Stimulated activated CD8-positive, alpha-beta memory T cell treated with anti-CD3 and anti-CD28 coated beads, Interleukin-7, amount 100 ng/mL, for 4 hours (primary cell): ENCODE data around the gene PKDCC.
"Not testable (repeated sequence)": the region's sequence is repeated elsewhere in the genome, so short reads cannot be mapped to it uniquely, and the experiment has no call there.

Experiments used
- DNase-seq, 2 donors: peaks; one replicate each; pipeline ENCODE4 v3.0.0-alpha.2; 2020; ENCODE audit warnings: low read depth in 2 of 2

Gene PKDCC

GRCh38 chr2:42065753-42066152 is 17.9 kb downstream of the PKDCC start:
- not testable (repeated sequence) for DNase-seq

DNA sequence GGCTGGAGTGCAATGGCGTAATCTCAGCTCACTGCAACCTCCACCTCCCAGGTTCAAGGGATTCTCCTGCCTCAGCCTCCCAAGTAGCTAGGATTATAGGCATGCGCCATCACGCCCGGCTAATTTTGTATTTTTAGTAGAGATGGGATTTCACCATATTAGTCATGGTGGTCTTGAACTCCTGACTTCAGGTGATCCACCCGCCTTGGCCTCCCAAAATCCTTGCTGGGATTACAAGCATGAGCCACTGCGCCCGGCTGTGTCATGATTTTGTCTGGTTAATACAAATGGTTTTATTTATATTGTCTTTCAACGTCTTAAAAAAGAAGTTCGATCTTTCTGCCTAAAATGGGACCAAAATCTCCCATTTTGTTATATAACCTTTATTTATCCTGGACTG is 19.2 kb downstream of the PKDCC start:
- not testable (repeated sequence) for DNase-seq

GRCh38 chr2:42067521-42067920 is 19.7 kb downstream of the PKDCC start:
- no peak for DNase-seq

DNA sequence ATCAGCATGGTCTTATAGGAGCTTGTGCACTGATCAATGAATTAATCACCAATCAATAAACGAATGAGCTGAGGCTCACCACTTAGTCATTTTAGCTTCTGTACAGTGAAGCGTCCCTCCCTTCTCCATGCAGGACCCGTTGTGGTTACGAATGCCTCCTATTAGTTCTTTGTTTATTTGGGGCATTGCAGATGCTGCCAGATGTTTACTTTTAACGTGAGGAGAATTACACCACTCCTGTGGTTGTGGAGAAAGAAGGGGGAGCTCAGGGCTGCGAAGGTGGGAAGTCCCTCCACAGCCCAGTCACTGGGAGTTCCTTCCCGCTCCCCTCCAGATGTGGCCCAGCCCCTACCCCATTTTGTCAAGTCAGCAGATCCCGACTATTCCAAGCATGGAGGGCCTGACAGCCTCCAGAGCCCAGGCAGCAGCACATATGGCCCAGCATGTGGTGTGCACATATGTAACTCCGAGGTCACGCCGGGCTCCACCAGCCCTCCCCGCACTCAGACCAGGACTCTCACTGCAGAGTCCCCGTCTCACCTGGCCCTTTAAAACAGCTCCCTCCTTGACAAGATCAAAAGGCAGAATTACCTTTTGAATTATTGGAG is 20.9 kb downstream of the PKDCC start:
- DNase-seq, result no peak

DNA sequence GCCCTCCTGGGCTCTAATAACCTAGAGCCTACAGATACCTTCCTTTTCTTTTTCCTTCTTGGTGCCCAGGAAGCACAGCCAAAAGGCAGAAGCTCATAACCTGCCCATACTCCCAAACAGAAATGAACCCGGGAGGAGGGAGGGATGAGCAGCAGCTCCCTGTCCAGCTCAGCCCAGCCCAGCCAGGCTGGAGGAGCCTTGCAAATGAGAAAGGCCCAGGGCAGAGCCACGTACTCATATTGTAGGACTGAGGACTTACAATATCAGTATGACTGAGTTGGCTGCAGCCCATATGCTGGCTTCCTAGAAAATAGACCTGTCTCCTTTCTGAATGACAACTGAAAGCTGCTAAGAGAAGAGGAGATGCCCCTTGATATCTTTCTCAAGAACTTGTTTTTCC is 21.7 kb downstream of the PKDCC start:
- DNase-seq, result no peak

GRCh38 chr2:42071791-42072190 is 24.0 kb downstream of the PKDCC start:
- no peak for DNase-seq

DNA sequence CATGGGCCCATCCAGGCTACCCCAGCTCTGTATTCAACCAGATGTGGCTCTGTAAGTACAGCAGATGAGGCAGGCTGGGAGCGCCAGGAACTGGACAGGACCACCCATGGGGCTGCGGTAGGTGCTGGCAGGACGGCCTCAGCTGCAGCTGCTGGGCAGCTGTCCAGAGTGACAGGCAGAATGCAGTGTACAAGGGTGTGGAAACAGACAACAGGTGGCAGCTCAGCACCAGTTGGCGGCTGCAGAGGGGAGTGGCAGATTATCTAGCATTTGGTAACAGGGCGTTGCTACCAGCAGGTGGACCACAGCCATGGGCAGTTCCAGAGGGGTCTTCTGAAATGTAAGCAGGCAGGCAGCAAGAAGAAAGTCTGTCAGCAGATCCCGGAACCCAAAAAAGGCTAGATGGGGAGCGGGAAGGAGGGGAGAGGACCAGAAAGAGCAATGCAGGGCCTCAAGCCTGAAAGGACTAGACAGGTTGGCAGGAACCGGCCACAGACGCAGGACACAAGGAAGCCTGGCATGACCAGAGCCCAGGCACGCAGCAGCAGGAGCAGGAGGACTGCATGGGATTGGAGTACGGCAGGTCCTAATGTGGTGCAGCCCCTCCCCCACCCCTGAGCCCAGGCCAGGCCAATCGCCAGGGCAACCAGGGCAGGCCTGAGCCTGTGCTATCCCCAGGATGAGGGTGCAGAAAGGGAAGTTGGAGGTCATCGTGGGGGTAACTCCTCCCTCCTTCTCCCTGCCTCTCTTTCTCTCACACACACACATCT is 24.7 kb downstream of the PKDCC start:
- DNase-seq, result no peak

GRCh38 chr2:42073739-42074503 is 26.1 kb downstream of the PKDCC start:
- DNase-seq, result no peak

DNA sequence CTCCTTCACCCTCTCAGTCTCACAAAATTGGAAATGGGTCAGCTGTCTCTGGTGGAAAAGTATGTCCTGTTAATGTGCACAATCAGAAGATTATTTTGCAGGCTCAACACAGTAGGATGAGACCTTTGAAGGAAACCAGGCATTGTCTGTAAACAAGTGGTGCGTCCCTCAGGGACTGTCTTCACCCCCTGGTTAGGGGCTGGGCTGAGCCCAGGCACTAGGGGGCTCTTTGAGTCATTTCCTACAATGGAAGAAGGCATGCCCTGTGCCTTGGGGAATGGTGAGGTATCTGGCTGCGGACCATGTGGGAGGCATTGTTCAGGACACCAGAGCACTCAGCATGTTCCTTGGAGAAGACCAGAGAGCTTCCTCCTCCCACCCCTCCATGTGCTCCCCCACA is 26.8 kb downstream of the PKDCC start:
- DNase-seq, result no peak

DNA sequence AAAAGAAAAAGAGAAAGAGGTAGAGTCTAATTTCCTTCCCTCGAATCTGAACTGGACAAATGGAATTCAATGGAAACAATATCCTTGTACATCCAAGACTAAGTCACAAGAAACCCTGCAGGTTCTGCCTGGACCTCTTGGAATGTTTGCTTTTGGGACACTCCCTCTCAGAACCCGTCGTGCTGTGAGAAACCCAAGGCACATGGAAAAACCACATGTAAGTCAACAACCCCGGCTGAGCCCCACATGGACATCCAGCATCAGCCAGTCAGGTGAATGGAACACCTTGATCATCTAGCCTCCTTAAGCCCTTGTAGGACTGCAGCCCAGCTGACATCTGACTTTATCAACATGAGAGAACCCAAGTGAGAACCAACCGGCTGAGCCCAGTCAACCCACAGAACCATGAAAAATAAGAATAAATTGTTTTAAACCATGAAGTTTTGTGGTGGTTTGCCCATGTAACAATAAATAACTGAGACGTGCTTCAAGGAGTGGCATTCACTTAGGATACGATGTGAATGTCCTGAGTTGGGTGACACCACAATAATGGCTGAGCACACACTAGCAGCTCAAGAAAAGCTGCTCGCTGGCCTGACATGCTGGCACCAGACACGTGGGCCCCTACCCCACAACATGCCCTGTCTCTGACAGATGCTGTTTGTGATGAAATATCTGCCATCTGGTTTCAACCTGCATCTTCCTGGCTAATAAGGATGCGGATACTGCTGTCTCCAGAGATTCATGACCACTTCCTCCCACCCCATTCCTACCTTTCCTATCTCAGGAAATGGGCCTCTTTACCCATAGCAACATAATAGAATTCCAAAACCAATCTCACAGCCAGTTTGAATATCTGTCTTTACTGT is 28.8 kb downstream of the PKDCC start:
- DNase-seq, result no peak

GRCh38 chr2:42077343-42077742 is 29.5 kb downstream of the PKDCC start:
- DNase-seq, result no peak

DNA sequence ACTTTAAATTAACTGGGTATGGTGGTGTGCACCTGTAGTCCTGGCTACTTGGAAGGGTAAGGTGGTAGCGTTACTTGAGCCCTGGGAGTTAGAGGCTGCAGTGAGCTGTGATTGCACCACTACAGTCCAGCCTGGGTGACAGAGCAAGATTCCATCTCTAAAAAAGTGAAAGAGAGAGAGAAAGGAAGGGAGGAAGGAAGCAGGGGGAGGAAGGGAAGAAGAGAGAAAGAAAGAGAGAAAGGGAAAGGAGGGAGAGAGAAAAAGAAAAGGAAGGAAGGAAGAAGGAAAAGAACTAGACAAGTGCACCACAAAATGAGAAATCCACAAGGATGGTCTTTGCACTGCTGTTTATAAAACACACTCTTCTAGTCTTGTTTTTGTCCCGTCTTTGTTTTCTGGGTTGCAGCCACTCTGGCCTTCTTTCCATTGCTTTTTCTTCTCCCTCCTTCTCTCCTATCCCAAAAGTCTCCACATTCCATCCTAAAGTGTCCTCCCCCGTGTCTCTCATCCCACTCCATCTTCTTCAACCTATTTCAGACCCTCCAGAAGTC is 32.0 kb downstream of the PKDCC start:
- DNase-seq, result no peak

- DNase-seq, result not testable (repeated sequence)
These were observed 33.3 kb downstream of the PKDCC start for GRCh38 chr2:42081151-42081550.

DNA sequence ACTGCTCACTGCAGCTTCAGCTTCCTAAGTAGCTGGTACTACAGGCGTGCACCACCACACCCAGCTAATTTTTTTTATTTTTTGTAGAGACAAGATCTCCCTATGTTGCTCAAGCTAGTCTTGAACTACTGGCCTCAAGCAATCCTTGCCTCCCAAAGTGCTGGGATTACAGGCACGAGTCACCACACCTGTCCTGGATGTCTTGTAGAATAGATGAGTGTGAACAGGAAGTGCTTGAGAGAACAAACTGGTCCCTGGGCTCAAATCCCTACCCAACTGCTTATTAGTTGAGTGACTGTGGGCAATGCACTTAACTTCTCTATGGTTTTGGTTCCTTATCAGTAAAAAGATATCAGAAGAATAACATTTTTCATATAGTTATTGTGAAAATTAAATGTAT is 34.2 kb downstream of the PKDCC start:
- no peak for DNase-seq

GRCh38 chr2:42084231-42084671 is 36.4 kb downstream of the PKDCC start:
- no peak for DNase-seq

GRCh38 chr2:42085070-42085469 is 37.2 kb downstream of the PKDCC start:
- not testable (repeated sequence) for DNase-seq

GRCh38 chr2:42085706-42086487 is 38.1 kb downstream of the PKDCC start:
- DNase-seq, result no peak

GRCh38 chr2:42086500-42086953 is 38.7 kb downstream of the PKDCC start:
- no peak for DNase-seq

DNA sequence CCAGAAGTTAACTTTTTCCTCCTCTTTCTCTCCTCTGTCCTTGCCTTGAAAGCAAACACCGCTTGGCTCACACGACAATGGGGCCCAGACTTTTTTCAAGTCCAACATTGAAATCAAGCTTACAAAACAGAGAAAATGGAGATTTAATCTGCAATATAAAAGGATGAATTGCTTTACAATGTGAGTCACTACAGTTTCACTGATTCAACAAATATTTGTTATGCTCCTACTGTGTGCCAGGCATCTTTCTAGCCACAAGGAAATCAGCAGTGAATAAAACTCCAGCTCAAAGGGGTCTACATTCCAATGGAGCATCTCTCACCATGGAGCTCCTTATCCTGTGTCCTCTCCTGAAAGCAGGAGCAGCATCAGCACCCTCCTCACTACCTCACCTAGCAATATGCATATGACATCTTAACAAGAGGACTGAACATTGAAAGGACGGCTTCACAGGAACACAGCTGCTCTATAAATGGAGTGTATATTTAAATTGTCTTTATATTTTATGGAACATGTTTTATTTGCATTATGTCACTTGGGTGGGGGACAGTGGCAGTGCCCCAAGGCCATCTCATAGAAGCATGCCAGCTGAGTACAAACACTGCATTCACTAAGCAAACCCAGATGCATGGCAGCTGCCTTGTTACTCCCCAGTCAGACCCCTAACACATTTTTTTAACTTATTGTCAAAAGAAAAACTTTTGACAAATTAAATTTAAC is 39.5 kb downstream of the PKDCC start:
- no peak for DNase-seq

GRCh38 chr2:42087857-42088195 is 40.0 kb downstream of the PKDCC start:
- no peak for DNase-seq
